ENCODE results near the gene EFCAB11. TPM values are rescaled to one million over a fixed set of nuclear protein-coding genes. Genes with fewer than 3 reads are reported as not detected.
A peak's percentile ranks its signal among the peaks of the same experiment; 100 is the strongest.

The EFCAB11 gene
- total and polyA plus RNA-seq, 8 donors = 5.3 to 13.9 (median 11.3) TPM

GRCh38 chr14:89912667-89913211 is 41.8 kb downstream of the EFCAB11 start:
- Histone ChIP-seq H3K36me3 (no peaks in the 10 kb centered on the region), H3K4me3 (no peak overlapping the region), H3K27me3 (no peaks in the 10 kb centered on the region), H3K27ac (peak overlapping the region in 1 of 2 donors; percentile 34), H3K4me1 (peaks cover 3% of the 10 kb centered on the region in 2 donors), H3K9me3 (no peaks in the 10 kb centered on the region)
- ATAC-seq (peak; percentile 81), DNase-seq (peak in 2 of 4 donors; percentile 38 to 74)
- intact Hi-C loops (cut with DNase I) = no loop called here
- TF ChIP-seq CTCF (IDR thresholded peaks at IDR 0.05) = no peak

GRCh38 chr14:89912221-89912620 is 42.3 kb downstream of the EFCAB11 start:
- no peak for ATAC-seq
- Histone ChIP-seq H3K27me3 (no peaks in the 10 kb centered on the region), H3K4me1 (peaks cover 3% of the 10 kb centered on the region in 2 donors), H3K27ac (no peak overlapping the region), H3K9me3 (no peaks in the 10 kb centered on the region), H3K36me3 (no peaks in the 10 kb centered on the region), H3K4me3 (no peak overlapping the region)
- intact Hi-C loops (cut with DNase I) = no loop called here
- TF ChIP-seq CTCF (IDR thresholded peaks at IDR 0.05) = no peak
- DNase-seq = no peak

- no peaks in the 10 kb centered on the region for H3K9me3 ChIP-seq
- H3K27ac ChIP-seq = no peak overlapping the region
- no peak overlapping the region for H3K4me3 ChIP-seq
- ATAC-seq (peak; percentile 33), DNase-seq (peak in 1 of 4 donors; percentile 46)
- no peaks in the 10 kb centered on the region for H3K36me3 ChIP-seq
- no peak for TF ChIP-seq CTCF (IDR thresholded peaks at IDR 0.05)
- peaks cover 3% of the 10 kb centered on the region in 2 donors for H3K4me1 ChIP-seq
- intact Hi-C loops (cut with DNase I) = no loop called here
- H3K27me3 ChIP-seq = no peaks in the 10 kb centered on the region
Observed at GRCh38 chr14:89911010-89911919, 43.3 kb downstream of the EFCAB11 start.

- Histone ChIP-seq H3K27ac (no peak overlapping the region), H3K9me3 (no peaks in the 10 kb centered on the region), H3K4me3 (no peak overlapping the region), H3K4me1 (peaks cover 3% of the 10 kb centered on the region in 2 donors), H3K27me3 (no peaks in the 10 kb centered on the region), H3K36me3 (no peaks in the 10 kb centered on the region)
- ATAC-seq = no peak
- intact Hi-C loops (cut with DNase I) = no loop called here
- TF ChIP-seq CTCF (IDR thresholded peaks at IDR 0.05) = no peak
- DNase-seq = no peak
Observed at GRCh38 chr14:89910691-89911009, 43.9 kb downstream of the EFCAB11 start.

GRCh38 chr14:89909586-89909985 is 44.9 kb downstream of the EFCAB11 start:
- no peak overlapping the region for H3K27ac ChIP-seq
- H3K4me3 ChIP-seq = no peak overlapping the region
- no peaks in the 10 kb centered on the region for H3K27me3 ChIP-seq
- no peaks in the 10 kb centered on the region for H3K9me3 ChIP-seq
- ATAC-seq (no peak), DNase-seq (no peak)
- H3K4me1 ChIP-seq = peaks cover 0 to 3% of the 10 kb centered on the region in 2 donors
- intact Hi-C loops (cut with DNase I) = no loop called here
- no peak for TF ChIP-seq CTCF (IDR thresholded peaks at IDR 0.05)
- no peaks in the 10 kb centered on the region for H3K36me3 ChIP-seq
